LNCAP (cell line): ENCODE data around the gene CAMP.

Experiments
- TF ChIP-seq, protein P1 (sequence below): fragments of 450-650 bp; IDR thresholded peaks from 2 replicates; pipeline ENCODE4 v1.5.1; 2017; ENCODE audit warnings: mild to moderate bottlenecking

The CAMP gene

DNA sequence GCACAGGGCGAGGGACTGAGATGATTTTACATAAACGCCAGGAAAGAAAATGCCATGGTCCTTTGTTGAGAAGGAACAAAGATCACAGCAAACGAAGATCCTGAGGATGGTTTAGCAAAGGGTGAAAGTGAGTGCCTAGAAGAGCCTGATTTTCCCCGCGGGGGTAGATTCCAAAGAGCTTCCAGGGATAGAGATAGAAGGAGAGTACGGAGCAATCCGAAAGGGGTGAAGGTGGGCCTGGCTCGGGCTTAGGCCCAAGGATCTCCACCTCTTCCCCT, 36.1 kb upstream of the CAMP start:
- TF ChIP-seq, protein P1, sequence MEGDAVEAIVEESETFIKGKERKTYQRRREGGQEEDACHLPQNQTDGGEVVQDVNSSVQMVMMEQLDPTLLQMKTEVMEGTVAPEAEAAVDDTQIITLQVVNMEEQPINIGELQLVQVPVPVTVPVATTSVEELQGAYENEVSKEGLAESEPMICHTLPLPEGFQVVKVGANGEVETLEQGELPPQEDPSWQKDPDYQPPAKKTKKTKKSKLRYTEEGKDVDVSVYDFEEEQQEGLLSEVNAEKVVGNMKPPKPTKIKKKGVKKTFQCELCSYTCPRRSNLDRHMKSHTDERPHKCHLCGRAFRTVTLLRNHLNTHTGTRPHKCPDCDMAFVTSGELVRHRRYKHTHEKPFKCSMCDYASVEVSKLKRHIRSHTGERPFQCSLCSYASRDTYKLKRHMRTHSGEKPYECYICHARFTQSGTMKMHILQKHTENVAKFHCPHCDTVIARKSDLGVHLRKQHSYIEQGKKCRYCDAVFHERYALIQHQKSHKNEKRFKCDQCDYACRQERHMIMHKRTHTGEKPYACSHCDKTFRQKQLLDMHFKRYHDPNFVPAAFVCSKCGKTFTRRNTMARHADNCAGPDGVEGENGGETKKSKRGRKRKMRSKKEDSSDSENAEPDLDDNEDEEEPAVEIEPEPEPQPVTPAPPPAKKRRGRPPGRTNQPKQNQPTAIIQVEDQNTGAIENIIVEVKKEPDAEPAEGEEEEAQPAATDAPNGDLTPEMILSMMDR = no peak

DNA sequence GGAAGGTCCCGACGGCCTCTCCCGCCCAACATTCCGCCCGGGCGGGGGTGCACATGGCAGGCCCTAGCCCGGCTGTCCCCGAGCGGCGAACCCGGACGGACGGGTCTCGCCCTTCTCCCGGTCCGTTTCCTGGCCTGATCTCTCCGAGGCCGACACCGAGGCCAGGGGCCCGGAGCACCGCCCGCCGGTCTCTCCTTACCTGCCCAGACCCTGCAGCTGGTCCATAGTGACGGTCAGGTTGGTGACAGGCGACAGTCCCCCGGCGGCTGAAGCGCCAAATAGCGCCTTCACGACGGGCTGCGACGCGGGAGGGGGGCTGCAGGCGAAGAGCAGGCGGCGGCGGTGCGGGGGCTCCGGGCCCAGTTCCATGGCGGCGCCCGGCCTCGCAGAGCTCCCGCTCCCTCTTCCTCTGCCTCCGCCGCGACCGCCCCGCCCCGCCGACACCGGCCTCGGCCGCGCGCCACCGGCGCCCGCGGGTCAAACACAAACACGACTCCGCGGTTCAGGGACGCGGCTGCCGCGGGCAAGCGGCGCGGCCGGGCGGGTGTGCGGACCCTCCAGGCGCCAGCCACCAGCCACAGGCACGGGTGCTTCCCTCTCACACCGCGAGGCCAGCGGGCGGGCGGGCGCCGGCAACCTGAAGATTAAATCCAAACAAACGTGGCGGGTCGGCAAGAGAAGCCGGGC, 35.6 kb upstream of the CAMP start:
- TF ChIP-seq, protein P1 = no peak

DNA sequence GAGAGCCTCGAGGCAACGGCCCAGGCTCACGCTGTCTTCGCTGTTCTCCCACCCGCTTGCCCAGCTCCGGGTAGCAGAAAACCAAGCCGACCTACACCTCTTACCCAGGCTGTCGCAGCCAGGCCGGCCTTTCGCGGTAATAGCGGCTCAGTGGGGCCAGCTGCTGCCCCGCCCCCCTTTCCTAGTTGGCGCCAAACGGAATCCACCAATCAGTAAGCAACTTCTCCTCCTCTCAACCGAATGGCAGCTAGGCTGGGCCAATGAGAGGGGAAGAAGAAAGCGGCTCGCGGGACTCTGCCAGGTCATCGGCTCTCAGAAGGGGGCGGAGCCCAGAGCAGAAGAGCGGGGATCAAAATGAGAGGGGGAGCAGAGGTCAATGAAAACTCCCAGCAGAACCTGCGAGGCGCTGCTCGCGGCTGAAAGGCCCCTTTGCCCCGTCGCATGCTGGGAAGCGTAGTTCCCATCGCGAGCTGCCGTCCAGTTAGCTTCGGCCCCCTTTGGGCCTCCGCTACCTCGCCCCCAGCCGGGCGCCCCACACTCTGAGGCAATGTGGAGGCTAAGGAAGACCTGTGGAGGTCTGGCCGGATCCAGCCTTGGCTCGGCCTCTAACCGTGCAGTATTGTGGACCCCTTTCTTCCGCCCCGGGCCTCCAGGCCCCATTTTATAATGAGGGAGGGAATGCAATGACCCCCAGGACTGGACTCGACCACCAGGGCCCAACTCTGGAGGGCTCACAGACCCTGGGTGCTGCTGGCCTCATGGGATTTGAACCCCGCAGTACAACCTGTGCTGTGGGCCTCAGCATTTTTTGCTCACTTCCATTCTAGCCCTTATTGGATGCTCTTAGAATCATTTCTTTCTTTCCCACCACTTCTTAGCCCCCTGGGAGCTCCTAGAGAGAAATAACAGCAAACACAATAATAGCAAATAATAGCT, 34.8 kb upstream of the CAMP start, which contains the start of gene CDC25A:
Gene CDC25A, minus strand, starts transcription at position 152 of the 936 bp plus-strand sequence. CDS start 470 bp downstream, outside the sequence.
- TF ChIP-seq, protein P1 = no peak

DNA sequence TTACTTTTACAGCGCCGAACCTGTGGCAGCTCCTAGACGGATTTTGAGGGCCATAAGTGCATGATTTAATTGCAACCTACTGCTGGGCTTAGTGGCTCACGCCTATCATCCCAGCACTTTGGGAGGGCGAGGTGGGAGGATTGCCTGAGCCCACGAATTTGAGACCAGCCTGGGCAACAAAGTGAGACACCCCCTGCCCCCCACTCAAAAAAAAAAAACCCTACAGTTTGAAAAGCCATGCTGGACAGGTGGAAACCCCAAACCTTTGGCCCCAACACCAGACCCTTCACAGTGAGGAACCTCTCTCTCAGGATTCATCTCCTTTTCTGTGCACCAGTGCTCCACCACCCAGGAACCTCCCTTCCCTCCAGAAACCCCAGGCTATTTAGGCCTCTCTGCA, 34.0 kb upstream of the CAMP start:
- TF ChIP-seq, protein P1 = no peak

DNA sequence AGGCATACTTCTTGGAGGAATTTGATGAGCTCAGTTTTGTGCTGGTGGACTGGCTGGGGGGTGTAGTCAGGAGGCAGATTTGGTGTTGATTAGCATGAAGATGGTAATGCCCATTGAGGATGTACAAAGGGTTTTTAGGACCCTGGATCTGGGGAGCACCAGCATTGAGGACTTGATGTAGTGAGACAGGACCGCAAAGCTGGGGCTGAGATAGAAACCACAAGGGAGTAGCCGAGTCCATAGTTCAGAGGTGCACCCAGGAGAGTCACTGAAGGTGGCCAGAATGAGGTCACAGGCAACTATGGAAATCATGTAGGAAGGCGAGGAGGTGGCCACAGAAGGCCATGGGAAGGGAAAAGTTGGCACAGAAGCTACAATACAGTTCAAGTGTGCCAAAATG, 32.4 kb upstream of the CAMP start:
- TF ChIP-seq, protein P1 = no peak

- TF ChIP-seq, protein P1 = peak; percentile 91
These were observed 28.7 kb upstream of the CAMP start for GRCh38 chr3:48194446-48195071.

DNA sequence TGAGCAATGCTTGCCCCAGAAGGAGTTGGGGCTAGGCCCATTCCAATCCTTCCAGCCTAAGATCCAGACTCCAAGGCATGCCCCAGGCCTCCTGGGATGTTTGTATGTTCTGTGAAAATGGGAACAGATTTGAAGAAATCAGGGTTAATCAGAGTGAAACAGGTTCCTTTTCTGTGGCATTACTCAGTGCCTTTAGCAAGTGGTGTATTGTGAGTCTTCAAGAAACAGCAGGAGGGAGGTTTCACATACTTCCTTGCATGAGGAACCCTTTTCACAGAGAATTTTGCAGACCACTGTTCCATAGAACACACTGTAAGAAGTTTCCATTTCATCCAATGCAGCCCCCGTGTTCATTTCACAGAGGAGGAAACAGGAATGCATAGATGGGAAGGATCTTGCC, 26.7 kb upstream of the CAMP start:
- TF ChIP-seq, protein P1 = no peak
